Activated CD8-positive, alpha-beta memory T cell treated with anti-CD3 and anti-CD28 coated beads for 24 hours (primary cell): ENCODE data around the gene AHI1.

ENCODE experiments used
- DNase-seq: peaks from one replicate; pipeline ENCODE4 v3.0.0-alpha.2; 2020

Gene AHI1

GRCh38 chr6:135449246-135449645, 48.3 kb downstream of the AHI1 start:
- no peak for DNase-seq

GRCh38 chr6:135440087-135440792, 57.3 kb downstream of the AHI1 start:
- DNase-seq = no peak

DNA sequence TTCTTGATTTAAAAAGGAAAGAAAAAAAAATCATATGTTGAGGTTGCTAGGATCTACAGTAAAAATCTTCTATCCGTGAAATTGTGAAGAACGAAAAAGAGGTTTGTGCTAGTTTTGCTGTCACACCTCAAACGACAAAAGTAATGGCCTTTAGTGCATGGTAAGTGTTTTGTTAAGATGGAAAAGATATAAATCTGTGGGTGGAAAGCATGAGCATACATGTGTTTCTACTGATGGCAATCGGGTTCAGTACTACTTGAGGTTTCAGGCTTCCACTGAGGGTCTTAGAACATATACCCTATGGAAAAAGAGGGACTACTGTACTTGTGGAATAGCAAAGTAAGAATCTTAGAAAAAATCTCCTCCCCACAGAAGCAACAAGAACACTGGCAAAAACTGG, 58.0 kb downstream of the AHI1 start:
- DNase-seq = no peak

DNA sequence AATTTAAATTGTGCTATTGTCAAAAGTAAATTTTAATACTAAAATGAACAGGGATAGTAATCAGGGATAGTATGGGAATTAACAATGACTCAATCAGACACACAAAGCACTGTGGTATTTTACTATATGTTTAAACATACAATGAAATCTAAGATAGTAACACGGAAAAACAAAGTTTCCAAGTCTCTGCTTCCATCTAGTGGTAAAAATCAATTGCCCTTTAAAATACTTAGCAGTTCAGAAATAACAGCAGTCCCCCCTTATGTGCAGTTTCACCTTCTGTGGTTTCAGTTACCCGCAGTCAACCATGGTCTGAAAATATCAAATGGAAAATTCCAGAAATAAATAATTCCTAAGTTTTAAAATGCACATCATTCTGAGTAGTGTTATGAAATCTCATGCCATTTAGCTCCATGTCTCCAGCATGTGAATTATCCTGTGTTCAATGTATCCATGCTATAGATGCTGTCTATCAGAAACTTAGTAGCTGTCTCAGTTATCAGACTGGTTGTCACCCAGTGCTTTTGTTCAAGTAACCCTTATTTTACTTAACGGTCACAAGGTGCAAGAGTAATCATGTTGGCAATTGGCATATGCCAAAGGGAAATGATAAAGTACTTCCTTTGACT, 58.5 kb downstream of the AHI1 start:
- no peak for DNase-seq

DNA sequence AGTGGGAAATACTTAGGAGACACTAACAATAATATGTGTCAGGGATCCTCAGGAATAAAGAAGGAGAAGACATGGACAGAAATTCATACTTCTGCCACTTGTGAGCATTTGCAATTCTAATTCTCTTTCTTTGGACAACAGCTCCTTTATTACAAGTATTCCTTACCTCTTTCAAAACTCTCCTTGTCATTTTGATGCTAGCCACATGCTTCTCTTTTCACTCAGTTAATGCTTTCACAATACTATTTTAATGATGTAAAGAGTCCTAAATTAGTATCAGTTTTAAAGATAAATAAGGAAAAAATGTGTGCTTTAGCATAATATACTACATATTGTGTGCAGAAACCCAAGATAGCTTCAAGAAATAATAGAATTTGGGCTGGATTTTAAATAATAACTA, 62.5 kb downstream of the AHI1 start:
- DNase-seq = no peak

DNA sequence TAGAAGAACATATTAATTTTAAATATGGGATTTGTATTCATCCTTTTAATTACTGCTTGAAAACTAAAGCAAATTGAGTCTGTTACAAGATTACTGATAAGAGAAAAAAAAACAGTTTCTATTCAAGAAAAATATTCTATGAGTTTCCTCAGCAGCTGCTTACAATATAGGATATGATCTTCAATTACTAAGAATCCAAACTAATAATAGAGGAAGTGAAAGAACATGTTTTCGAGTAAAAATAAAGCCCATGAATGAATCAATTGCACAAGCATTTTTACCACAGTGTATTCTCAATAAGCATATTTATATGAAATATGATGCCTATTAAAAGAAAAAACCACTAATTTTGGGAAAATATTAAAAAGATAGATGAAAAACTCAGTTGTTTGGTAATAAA, 63.4 kb downstream of the AHI1 start:
- DNase-seq = no peak

GRCh38 chr6:135428078-135428477, 69.5 kb downstream of the AHI1 start:
- DNase-seq = no peak

GRCh38 chr6:135426833-135427232, 70.7 kb downstream of the AHI1 start:
- no peak for DNase-seq

DNA sequence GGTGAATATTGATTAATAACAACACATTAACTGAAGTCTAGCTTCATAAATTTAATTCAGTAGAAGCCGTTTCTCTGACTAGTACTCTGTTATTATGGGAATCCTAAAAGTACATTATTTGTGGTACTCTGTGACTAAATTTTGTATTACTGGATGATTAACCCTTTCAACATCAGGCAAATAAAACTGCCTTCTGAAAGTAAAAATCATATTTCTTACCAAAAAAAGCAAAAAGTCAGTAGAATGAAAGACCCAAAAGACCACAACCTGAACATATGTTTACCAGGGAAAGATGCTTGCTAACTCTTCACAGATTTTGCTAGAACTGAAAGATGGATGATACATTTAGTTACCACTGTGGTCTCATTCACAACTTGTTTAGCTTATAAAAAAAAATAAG, 73.2 kb downstream of the AHI1 start:
- DNase-seq = no peak

- DNase-seq = no peak
These were observed 73.9 kb downstream of the AHI1 start for GRCh38 chr6:135423649-135424128.

DNA sequence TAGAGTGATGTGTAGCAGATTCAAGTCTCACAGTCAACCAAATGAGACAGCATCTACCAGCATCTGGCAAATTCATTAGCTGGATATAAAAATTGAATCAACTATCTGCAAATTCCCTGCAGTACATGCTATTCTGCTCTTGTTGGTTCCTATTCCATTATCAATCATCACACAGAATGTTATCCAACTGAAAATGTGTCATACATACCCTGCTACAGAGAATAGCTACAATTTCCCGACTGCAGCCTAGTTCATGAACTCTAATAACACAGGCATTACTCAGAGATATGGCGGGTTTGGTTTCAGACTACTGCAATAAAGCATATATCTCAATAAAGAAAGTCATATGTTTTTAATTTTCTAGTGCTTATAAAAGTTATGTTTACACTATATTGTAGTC, 78.4 kb downstream of the AHI1 start:
- no peak for DNase-seq

DNA sequence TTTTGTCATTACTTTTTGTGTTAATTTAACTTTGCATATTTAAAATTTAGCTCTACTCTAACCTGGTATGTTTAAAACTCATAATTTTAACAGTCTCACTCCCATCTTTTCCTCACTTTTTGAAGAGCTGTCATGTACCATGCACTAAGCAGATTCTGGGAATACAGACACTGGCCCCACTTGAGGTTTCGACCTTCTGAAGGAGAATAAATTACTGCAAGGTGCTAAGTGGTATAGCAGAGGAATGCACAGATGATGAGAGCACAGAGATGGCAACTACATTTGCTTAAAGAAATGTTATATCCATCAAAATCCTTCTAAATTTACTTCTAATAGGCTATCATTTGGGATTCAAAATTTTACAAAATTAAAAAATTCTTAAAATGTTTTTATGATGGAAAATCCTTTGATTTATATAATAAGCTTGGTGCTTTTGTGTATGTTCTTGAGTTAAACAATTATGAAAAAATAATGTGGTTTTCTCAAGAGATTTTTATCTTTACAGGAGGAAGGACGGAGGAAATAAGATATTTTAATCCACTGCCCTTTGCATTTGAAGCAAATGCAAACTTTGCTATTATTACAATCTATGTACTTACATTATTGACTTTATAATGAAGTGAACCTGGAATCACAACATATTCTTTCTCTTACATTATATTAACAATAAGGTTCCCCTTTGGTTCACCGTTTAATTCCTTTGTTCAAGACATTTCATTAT, 79.3 kb downstream of the AHI1 start:
- no peak for DNase-seq

DNA sequence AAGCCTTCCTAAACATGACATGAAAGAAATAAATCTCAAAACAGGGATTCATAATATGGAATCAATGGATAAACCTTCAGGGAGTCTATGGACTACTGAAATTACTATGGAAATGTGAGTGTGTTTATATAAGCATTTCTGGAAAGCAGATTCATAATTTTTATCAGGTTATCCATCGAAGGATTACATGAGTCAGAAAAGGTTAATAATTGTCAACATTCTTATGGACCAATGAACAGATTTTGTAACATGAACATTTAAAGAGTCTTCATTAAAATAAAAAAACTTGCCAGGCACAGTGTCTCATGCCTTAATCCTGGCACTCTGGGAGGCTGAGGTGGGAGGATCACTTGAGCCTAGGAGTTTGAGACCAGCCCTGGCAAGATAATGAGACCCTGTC, 84.8 kb downstream of the AHI1 start:
- DNase-seq = no peak

GRCh38 chr6:135411849-135412248, 85.7 kb downstream of the AHI1 start:
- no peak for DNase-seq

DNA sequence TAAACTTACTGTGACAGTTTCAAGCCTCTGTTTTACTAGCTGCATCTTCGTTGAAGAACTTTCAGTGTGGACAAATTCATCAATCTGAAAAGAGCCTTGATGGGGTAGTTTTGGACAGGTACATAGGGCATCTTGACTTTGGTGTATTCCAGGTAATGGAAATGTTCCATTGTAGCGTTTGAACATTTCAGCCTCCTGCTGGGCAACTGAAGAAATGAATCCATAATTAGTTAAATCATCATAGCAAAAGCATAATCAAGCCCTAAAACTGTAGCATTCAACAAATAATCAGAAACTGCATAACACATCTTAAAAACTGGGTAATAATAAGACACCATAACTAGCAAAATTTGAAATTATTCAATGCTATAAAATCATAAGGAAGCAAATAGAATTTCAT, 86.2 kb downstream of the AHI1 start:
- DNase-seq = no peak

- DNase-seq = no peak
These were observed 86.7 kb downstream of the AHI1 start for GRCh38 chr6:135410856-135411255.

DNA sequence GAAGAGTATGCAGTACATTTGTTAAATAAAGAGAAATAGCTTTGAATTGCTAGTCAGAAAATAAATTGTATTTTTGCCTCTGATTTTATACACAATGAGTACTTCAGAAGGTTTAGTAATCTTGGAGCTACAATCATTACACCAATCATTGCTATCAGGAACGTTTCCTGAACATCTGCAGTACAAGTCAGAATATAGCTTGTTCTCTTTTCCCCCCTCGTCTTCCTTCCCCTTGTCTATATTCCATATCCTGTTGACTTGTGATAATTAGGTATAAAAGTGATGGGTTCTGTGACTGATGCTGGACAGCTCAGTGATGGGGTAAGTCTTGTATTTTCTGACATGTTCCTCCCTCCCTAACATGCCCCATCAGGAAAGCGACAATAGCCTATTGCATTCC, 94.0 kb downstream of the AHI1 start:
- no peak for DNase-seq

GRCh38 chr6:135402311-135402710, 95.2 kb downstream of the AHI1 start:
- DNase-seq = no peak

GRCh38 chr6:135397172-135397952, 100.2 kb downstream of the AHI1 start:
- DNase-seq = no peak

DNA sequence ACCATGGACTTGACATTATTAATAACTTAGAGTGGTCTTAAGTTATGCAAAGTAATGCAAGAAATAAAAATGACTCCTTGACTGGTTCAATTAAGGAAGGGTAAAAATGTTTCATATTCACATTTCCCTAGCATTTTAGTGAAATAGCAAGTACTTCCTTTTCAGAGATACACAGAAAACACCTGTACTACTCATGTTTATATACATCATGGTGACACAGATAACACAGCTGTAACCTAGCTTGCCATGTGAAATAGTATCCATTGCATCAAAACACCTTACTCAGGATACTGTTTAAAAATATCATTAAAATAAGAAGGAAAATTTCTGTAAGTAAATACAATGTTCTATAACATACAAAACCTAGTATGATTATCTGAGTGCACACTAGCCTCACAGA, 102.4 kb downstream of the AHI1 start:
- no peak for DNase-seq

DNA sequence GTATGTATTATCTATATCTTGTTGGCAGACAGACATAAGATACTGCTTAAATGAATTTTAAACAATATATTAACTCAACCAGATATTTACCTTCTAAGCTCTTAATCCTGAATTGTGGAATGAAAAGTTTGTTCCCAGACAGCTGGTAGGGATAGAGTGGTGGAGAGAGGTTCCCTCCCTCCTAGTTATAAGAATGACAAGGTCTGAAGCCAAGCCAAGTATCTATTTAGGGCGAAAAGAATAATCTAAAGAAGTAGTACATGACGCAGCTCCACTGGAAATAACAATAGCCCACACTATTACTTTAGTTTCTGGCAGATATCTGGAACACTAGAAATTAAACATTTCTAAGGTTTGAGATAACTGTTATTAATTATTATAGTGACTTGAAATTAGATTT, 104.3 kb downstream of the AHI1 start:
- no peak for DNase-seq

DNA sequence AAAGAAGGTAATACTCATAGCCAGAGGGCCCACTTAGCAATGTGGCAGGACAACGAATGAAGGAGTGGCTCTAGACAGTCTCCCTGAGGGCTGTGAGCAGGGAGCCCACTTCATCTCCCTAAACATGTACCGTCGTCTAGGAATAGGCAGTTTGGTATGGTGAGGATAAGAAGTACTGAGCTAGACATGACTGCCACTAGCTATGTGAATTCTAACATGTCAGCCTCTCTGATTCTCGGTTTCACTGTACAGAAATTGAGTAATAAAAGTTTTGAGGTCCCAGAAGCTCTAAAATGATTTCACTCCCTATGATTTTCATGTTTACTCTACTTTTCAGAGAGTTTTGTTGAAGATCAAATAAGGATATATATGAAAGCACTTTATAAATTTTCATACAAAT, 107.1 kb downstream of the AHI1 start:
- no peak for DNase-seq

- no peak for DNase-seq
These were observed 112.2 kb downstream of the AHI1 start for GRCh38 chr6:135385299-135385698.
